B cell (primary cell): ENCODE results near the gene SAMD10. TPM values are rescaled to one million over a fixed set of nuclear protein-coding genes. Genes with fewer than 3 reads are reported as not detected.

Experiments
- ATAC-seq: fragments of 200-7000 bp; cut with Tn5 transposase; one replicate; pipeline ENCODE4 v1.10.0; 2021; ENCODE audit warnings: low read depth, mild to moderate bottlenecking, moderate number of reproducible peaks, moderate library complexity
- CTCF ChIA-PET: fragments of 350-600 bp; sonication (Branson Sonifier 250); formaldehyde crosslinking; loops from one replicate; lab custom pipeline; 2021; ENCODE audit warnings: antibody characterized with exemption, inconsistent platforms; lab: Charles Lee
- POLR2A ChIA-PET: fragments of 350-600 bp; sonication (Branson Sonifier 250); formaldehyde crosslinking; loops from one replicate; lab custom pipeline; 2021; ENCODE audit warnings: antibody characterized with exemption; lab: Charles Lee
- DNase-seq: peaks from one replicate; pipeline ENCODE4 v3.0.0; 2013
- H2AFZ ChIP-seq: 2 replicates; pipeline ENCODE4 v1.6.1; 2012; ENCODE audit warnings: mild to moderate bottlenecking, low read depth, low read length; ENCODE audit not compliant: insufficient read depth, poor library complexity, severe bottlenecking
- H3K27ac ChIP-seq, 2 donors: 1 replicate in 1 of 2; 2 replicates in 1 of 2; pipeline ENCODE4 v1.5.1; 2012 to 2013; ENCODE audit warnings: low read length in 2 of 2, mild to moderate bottlenecking in 2 of 2, moderate library complexity in 1 of 2
- H3K27me3 ChIP-seq, 4 experiments: fragments of 200-600 bp in 1 of 4; sonication (generic) in 1 of 4; replicated peaks in 1 of 4; 1 replicate in 2 of 4; 2 replicates in 2 of 4; pipeline versions ENCODE4 v1.6.1 to v1.7.0; 2013 to 2016; ENCODE audit warnings: low read length in 3 of 4, mild to moderate bottlenecking in 2 of 4, mixed read lengths in 1 of 4, moderate library complexity in 1 of 4; ENCODE audit not compliant: insufficient read depth in 4 of 4, control insufficient read depth in 3 of 4; ENCODE audit errors: control extremely low read depth in 1 of 4
- H3K36me3 ChIP-seq, 2 experiments: replicated peaks in 1 of 2; 1 replicate in 1 of 2; 2 replicates in 1 of 2; pipeline versions ENCODE4 v1.6.1 to v1.7.1; 2013; ENCODE audit warnings: low read length in 1 of 2; ENCODE audit not compliant: insufficient read depth in 2 of 2, control insufficient read depth in 1 of 2; ENCODE audit errors: control extremely low read depth in 1 of 2, extremely low read depth in 1 of 2
- H3K4me1 ChIP-seq, 2 donors: fragments of 200-600 bp in 1 of 2; sonication (generic) in 1 of 2; 1 replicate in 1 of 2; 2 replicates in 1 of 2; pipeline versions ENCODE4 v1.5.1 to v1.6.1; 2013 to 2017; ENCODE audit warnings: low read length in 2 of 2; ENCODE audit not compliant: control insufficient read depth in 2 of 2, insufficient read depth in 2 of 2
- H3K4me2 ChIP-seq: replicated peaks from 2 replicates; pipeline ENCODE3; 2012; ENCODE audit warnings: mild to moderate bottlenecking, low read depth, low read length; ENCODE audit not compliant: poor library complexity, severe bottlenecking
- H3K4me3 ChIP-seq, 5 experiments: fragments of 200-600 bp in 1 of 5; sonication (generic) in 1 of 5; 1 replicate in 3 of 5; 2 replicates in 2 of 5; pipeline versions ENCODE4 v1.5.1 to v1.7.0; 2011 to 2016; ENCODE audit warnings: low read length in 4 of 5, mild to moderate bottlenecking in 4 of 5, low read depth in 2 of 5, control low read depth in 1 of 5, moderate library complexity in 1 of 5; ENCODE audit not compliant: insufficient read depth in 1 of 5; ENCODE audit errors: control extremely low read depth in 1 of 5, extremely low read depth in 1 of 5
- H3K79me2 ChIP-seq: fragments of 200-600 bp; sonication (generic); one replicate; pipeline ENCODE4 v1.6.0; 2016; ENCODE audit warnings: low read length; ENCODE audit not compliant: control insufficient read depth, insufficient read depth
- H3K9ac ChIP-seq: fragments of 200-600 bp; sonication (generic); 2 replicates; pipeline ENCODE4 v1.6.1; 2017; ENCODE audit warnings: mild to moderate bottlenecking, low read length, moderate library complexity
- H3K9me3 ChIP-seq, 3 donors: one replicate each; pipeline versions ENCODE4 v1.6.1 to v1.7.1; 2013; ENCODE audit warnings: low read length in 2 of 3; ENCODE audit not compliant: control insufficient read depth in 2 of 3, insufficient read depth in 1 of 3; ENCODE audit errors: control extremely low read depth in 1 of 3
- H4K20me1 ChIP-seq: 2 replicates; pipeline ENCODE4 v1.6.0; 2012; ENCODE audit warnings: mild to moderate bottlenecking, low read length; ENCODE audit not compliant: insufficient read depth, control insufficient read depth, poor library complexity, severe bottlenecking
- H3K27ac Mint-ChIP-seq: one replicate; pipeline ENCODE4 v1.8.0; 2021; ENCODE audit warnings: mixed read lengths
- H3K27me3 Mint-ChIP-seq: one replicate; pipeline ENCODE4 v1.8.0; 2021; ENCODE audit warnings: mixed read lengths
- H3K4me1 Mint-ChIP-seq: one replicate; pipeline ENCODE4 v1.8.0; 2021; ENCODE audit warnings: mixed read lengths
- H3K4me3 Mint-ChIP-seq: one replicate; pipeline ENCODE4 v1.8.0; 2021; ENCODE audit warnings: mixed read lengths
- H3K9me3 Mint-ChIP-seq: one replicate; pipeline ENCODE4 v1.8.0; 2022; ENCODE audit warnings: mixed read lengths; ENCODE audit not compliant: insufficient read depth
- EZH2 ChIP-seq: IDR thresholded peaks from 2 replicates; pipeline ENCODE4 v1.6.1; 2012; ENCODE audit warnings: borderline replicate concordance, low read depth, mild to moderate bottlenecking, moderate library complexity, low read length; ENCODE audit not compliant: insufficient read depth, poor library complexity, severe bottlenecking
- WGBS: methylation state at CpG from one replicate; pipeline ENCODE4 v1.1.5; 2013; ENCODE audit warnings: missing lambda C conversion rate; ENCODE audit not compliant: insufficient coverage; 5-methylcytosine and 5-hydroxymethylcytosine counted together
- intact Hi-C: fragments of 100-400 bp; cut with micrococcal nuclease; formaldehyde crosslinking; loops from one replicate; pipeline ENCODE4 v1.10.0; 2022
- polyA plus RNA-seq: library from polyadenylated mRNA; depleted of rRNA; stranded (reverse); fragments of >200 nt; gene quantifications from 2 replicates; pipeline ENCODE4 v1.2.3, GENCODE V29; 2012
- total RNA-seq, 2 donors: library from RNA; stranded (reverse); fragments of 120-200 nt in 1 of 2; gene quantifications; 1 replicate in 1 of 2; 2 replicates in 1 of 2; pipeline versions ENCODE4 v1.2.3 to v1.2.4, GENCODE V29; 2013 to 2022
- TF ChIP-seq, protein P1 (sequence below): fragments of 200-600 bp; IDR thresholded peaks from one replicate; pipeline ENCODE4 v1.8.0; 2022; ENCODE audit warnings: antibody characterized with exemption, mild to moderate bottlenecking

Gene SAMD10
- total and polyA plus RNA-seq, 2 donors (not counting 1 experiment from before 2014, with no cell fraction given): 12.7 to 34.2 TPM

GRCh38 chr20:64003960-64004725 is 24.7 kb upstream of the SAMD10 start:
- Mint-ChIP-seq H3K27ac (no peak overlapping the region), H3K9me3 (no peaks in the 10 kb centered on the region), H3K27me3 (no peaks in the 10 kb centered on the region), H3K4me1 (peaks cover 6% of the 10 kb centered on the region), H3K4me3 (no peak overlapping the region)
- no peak overlapping the region for H3K4me2 ChIP-seq
- DNase-seq: no peak
- WGBS: 92% methylated on average over 7 of the region's 7 CpGs
- peaks cover 4 to 75% of the 10 kb centered on the region in 2 experiments for H3K36me3 ChIP-seq
- H3K4me3 ChIP-seq: no peak overlapping the region
- peaks cover 0 to 4% (median 0%) of the 10 kb centered on the region in 3 donors for H3K9me3 ChIP-seq
- no peak overlapping the region for H3K27ac ChIP-seq
- peaks cover 57% of the 10 kb centered on the region for H3K79me2 ChIP-seq
- no peak overlapping the region for H2AFZ ChIP-seq
- no peak overlapping the region for H3K9ac ChIP-seq
- H3K27me3 ChIP-seq: no peaks in the 10 kb centered on the region
- ChIA-PET CTCF (no interaction called here), POLR2A (no interaction called here)
- peaks cover 0 to 6% of the 10 kb centered on the region in 2 donors for H3K4me1 ChIP-seq
- TF ChIP-seq EZH2: no peak
- TF ChIP-seq, protein P1, sequence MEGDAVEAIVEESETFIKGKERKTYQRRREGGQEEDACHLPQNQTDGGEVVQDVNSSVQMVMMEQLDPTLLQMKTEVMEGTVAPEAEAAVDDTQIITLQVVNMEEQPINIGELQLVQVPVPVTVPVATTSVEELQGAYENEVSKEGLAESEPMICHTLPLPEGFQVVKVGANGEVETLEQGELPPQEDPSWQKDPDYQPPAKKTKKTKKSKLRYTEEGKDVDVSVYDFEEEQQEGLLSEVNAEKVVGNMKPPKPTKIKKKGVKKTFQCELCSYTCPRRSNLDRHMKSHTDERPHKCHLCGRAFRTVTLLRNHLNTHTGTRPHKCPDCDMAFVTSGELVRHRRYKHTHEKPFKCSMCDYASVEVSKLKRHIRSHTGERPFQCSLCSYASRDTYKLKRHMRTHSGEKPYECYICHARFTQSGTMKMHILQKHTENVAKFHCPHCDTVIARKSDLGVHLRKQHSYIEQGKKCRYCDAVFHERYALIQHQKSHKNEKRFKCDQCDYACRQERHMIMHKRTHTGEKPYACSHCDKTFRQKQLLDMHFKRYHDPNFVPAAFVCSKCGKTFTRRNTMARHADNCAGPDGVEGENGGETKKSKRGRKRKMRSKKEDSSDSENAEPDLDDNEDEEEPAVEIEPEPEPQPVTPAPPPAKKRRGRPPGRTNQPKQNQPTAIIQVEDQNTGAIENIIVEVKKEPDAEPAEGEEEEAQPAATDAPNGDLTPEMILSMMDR: no peak
- peaks cover 68% of the 10 kb centered on the region for H4K20me1 ChIP-seq
- intact Hi-C loops: no loop called here
- no peak for ATAC-seq

DNA sequence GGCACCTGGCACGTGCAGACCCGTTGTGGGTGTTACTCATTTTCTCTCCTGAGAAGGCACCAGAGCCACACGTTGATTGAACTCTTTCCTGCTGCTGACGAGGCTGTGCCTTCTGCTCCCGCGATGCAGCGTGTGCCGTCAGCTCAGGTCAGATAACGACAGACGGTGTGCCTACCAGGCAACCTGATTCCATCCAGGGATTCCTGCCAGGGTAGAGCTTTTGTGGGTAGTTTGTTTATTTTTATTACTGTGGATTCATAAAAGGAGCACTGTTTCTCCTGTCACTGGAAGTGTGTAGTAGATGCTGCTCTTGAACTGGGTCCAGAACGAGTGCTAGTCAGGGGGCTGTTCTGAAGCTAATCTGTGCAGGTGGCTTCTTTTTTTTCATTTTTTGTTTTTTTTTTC is 22.2 kb upstream of the SAMD10 start:
- Mint-ChIP-seq H3K4me1 (peaks cover 6% of the 10 kb centered on the region), H3K27me3 (no peaks in the 10 kb centered on the region), H3K27ac (no peak overlapping the region), H3K9me3 (no peaks in the 10 kb centered on the region), H3K4me3 (no peak overlapping the region)
- ATAC-seq (no peak), DNase-seq (no peak)
- no peaks in the 10 kb centered on the region for H3K9me3 ChIP-seq
- peaks cover 0 to 6% of the 10 kb centered on the region in 2 donors for H3K4me1 ChIP-seq
- no peak overlapping the region for H2AFZ ChIP-seq
- no peaks in the 10 kb centered on the region for H3K27me3 ChIP-seq
- TF ChIP-seq, protein P1: no peak
- TF ChIP-seq EZH2: no peak
- no peak overlapping the region for H3K9ac ChIP-seq
- intact Hi-C loops: no loop called here
- H3K27ac ChIP-seq: no peak overlapping the region
- peaks cover 44% of the 10 kb centered on the region for H4K20me1 ChIP-seq
- H3K79me2 ChIP-seq: peaks cover 41% of the 10 kb centered on the region
- no peak overlapping the region for H3K4me2 ChIP-seq
- ChIA-PET POLR2A (interaction anchor here (0.7 kb wide), 1 partner anchor 135 kb away, joined by 4 read pairs; no protein-coding TSS in a partner anchor), CTCF (no interaction called here)
- H3K4me3 ChIP-seq: no peak overlapping the region
- WGBS: 95% methylated on average over 10 of the region's 11 CpGs
- H3K36me3 ChIP-seq: peaks cover 11 to 76% of the 10 kb centered on the region in 2 experiments
